VCaP (cell line): ENCODE measurements around the gene CCNL1.

ENCODE experiments used
- H3K27ac ChIP-seq: fragments of 450-650 bp; 2 replicates; pipeline ENCODE4 v1.5.1; 2017
- CTCF ChIP-seq: fragments of 450-650 bp; conservative IDR thresholded peaks from 2 replicates; pipeline ENCODE4 v1.5.1; 2017; ENCODE audit warnings: mild to moderate bottlenecking, moderate library complexity

Gene CCNL1

GRCh38 chr3:157166561-157166960, 6.6 kb upstream of the CCNL1 start:
- H3K27ac ChIP-seq: peak overlapping the region; percentile 95

DNA sequence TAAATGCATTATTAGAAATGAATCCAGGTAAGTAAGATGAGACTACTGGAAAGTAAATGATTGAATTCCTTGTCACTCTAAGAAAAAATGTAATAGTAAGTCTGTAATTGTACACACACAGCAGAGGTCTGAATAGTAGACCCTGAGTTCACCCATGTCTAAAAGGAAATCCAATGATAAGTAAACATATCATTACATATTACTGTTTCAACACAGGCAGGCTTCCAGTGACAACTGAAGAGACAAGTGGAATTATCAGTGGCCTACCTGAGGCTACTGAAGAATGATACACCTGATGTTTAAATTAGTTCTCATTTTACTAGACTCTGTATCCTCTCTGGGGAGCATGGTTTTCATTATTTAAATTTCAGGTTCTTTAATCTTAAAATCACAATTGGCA, 6.2 kb upstream of the CCNL1 start:
- peak overlapping the region; percentile 95 for H3K27ac ChIP-seq
- no peak for TF ChIP-seq CTCF

More at GRCh38 chr3:157166561-157166960, 6.6 kb upstream of the CCNL1 start:
- no peak for TF ChIP-seq CTCF

DNA sequence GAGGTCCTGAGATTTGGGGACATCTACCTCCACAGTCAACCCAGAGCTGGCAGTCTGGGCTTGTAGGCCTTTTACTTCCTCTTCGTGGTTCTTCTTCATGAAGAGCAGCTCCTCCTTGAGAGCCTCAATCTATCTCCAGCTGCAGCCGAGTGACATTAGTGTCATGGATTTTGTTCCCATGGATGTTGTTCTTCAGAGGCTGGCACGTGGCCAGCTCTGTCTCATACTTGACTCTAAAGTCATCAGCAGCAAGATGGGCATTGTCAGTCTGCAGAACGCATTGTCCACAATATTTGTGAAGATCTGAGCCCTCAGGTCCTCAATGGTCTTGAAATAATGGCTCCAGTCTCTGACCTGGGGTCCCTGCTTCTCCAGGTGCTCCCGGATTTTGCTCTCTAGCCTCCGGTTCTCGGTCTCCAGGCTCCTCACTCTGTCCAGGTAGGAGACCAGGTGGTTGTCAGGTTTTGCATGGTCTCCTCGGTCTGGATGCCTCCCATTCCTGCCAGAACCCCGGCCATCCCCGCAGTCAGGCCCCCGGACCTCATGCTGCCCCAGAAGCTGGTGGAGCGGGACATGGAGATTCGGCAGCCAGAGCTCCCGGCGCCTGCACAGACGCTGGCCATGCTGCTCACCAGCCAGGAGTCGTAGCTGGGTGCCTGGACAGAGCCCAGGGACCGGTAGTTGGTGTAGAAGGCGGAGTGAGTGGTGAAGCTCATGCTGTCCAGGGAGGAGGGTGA, 3.4 kb upstream of the CCNL1 start:
- H3K27ac ChIP-seq: peak overlapping the region; percentile 95
- no peak for TF ChIP-seq CTCF

GRCh38 chr3:157162620-157163019, 2.7 kb upstream of the CCNL1 start:
- H3K27ac ChIP-seq: peak overlapping the region; percentile 95; the same call in 1 of the 2 replicates

- TF ChIP-seq CTCF: no peak
Measured at GRCh38 chr3:157160658-157161424, 894 bp upstream of the CCNL1 start.

GRCh38 chr3:157159037-157159761, 748 bp downstream of the CCNL1 start:
- H3K27ac ChIP-seq: peak overlapping the region; percentile 100
- peak; percentile 29; the same call in 1 of the 2 replicates for TF ChIP-seq CTCF

More at GRCh38 chr3:157160658-157161424, 894 bp upstream of the CCNL1 start:
- H3K27ac ChIP-seq: peak overlapping the region; percentile 100

- peak overlapping the region; percentile 100; the same call in 1 of the 2 replicates for H3K27ac ChIP-seq
- TF ChIP-seq CTCF: no peak
Measured at GRCh38 chr3:157157836-157158235, 2.1 kb downstream of the CCNL1 start.
